Stimulated activated CD8-positive, alpha-beta memory T cell treated with anti-CD3 and anti-CD28 coated beads, Interleukin-12 subunit alpha, Interleukin-12 subunit beta, amount 100 ng/mL, for 24 hours (primary cell): ENCODE data around the gene NR2E1.

Experiments used
- DNase-seq: peaks from one replicate; pipeline ENCODE4 v3.0.0-alpha.2; 2020; ENCODE audit errors: extremely low read depth

NR2E1 gene

GRCh38 chr6:108171291-108171917, 5.6 kb downstream of the NR2E1 start:
- no peak for DNase-seq

GRCh38 chr6:108171918-108172516, 6.2 kb downstream of the NR2E1 start:
- DNase-seq = no peak

- peak; percentile 8 for DNase-seq
These were observed 8.8 kb downstream of the NR2E1 start for GRCh38 chr6:108174371-108175175.

GRCh38 chr6:108175176-108175591, 9.4 kb downstream of the NR2E1 start:
- DNase-seq = no peak

- no peak for DNase-seq
These were observed 9.9 kb downstream of the NR2E1 start for GRCh38 chr6:108175592-108176279.

GRCh38 chr6:108176281-108177089, 10.7 kb downstream of the NR2E1 start:
- no peak for DNase-seq

GRCh38 chr6:108179741-108180140, 13.9 kb downstream of the NR2E1 start:
- DNase-seq = no peak

- no peak for DNase-seq
These were observed 14.4 kb downstream of the NR2E1 start for GRCh38 chr6:108180266-108180665.

GRCh38 chr6:108180776-108181175, 15.0 kb downstream of the NR2E1 start:
- no peak for DNase-seq

GRCh38 chr6:108186226-108186625, 20.4 kb downstream of the NR2E1 start:
- DNase-seq = no peak

GRCh38 chr6:108187519-108187918, 21.7 kb downstream of the NR2E1 start:
- no peak for DNase-seq

- no peak for DNase-seq
These were observed 27.3 kb downstream of the NR2E1 start for GRCh38 chr6:108193131-108193530.

- DNase-seq = no peak
These were observed 28.0 kb downstream of the NR2E1 start for GRCh38 chr6:108193835-108194234.

- DNase-seq = no peak
These were observed 28.7 kb downstream of the NR2E1 start for GRCh38 chr6:108194503-108194902.

GRCh38 chr6:108195209-108195608, 29.4 kb downstream of the NR2E1 start:
- no peak for DNase-seq

- DNase-seq = no peak
These were observed 33.1 kb downstream of the NR2E1 start for GRCh38 chr6:108198761-108199498.

- no peak for DNase-seq
These were observed 34.4 kb downstream of the NR2E1 start for GRCh38 chr6:108200186-108200585.

GRCh38 chr6:108200631-108201030, 34.8 kb downstream of the NR2E1 start:
- DNase-seq = no peak

GRCh38 chr6:108203189-108204112, 37.6 kb downstream of the NR2E1 start:
- DNase-seq = no peak

GRCh38 chr6:108207013-108207412, 41.2 kb downstream of the NR2E1 start:
- no peak for DNase-seq
